NCI-H345 (cell line): Measurements from ENCODE around the gene TUBG1.
A peak's percentile ranks its signal among the peaks of the same experiment; 100 is the strongest.
"Not testable (repeated sequence)": the region's sequence is repeated elsewhere in the genome, so short reads cannot be mapped to it uniquely, and the experiment has no call there.

Source experiments
- DNase-seq: peaks from one replicate; lab custom pipeline; 2025; lab: John Stamatoyannopoulos, UW

TUBG1 gene

GRCh38 chr17:42623732-42624596 is 14.5 kb downstream of the TUBG1 start:
- DNase-seq = no peak

GRCh38 chr17:42627032-42627764 is 17.7 kb downstream of the TUBG1 start:
- DNase-seq = not testable (repeated sequence)

- no peak for DNase-seq
These were observed 20.0 kb downstream of the TUBG1 start for GRCh38 chr17:42629411-42630009.

- no peak for DNase-seq
These were observed 23.5 kb downstream of the TUBG1 start for GRCh38 chr17:42632949-42633444.

- DNase-seq = no peak
These were observed 30.1 kb downstream of the TUBG1 start for GRCh38 chr17:42639525-42640113.

- DNase-seq = no peak
These were observed 30.6 kb downstream of the TUBG1 start for GRCh38 chr17:42640121-42640520.

- no peak for DNase-seq
These were observed 32.9 kb downstream of the TUBG1 start for GRCh38 chr17:42642336-42642735.

- no peak for DNase-seq
These were observed 38.3 kb downstream of the TUBG1 start for GRCh38 chr17:42647778-42648177.

- DNase-seq = no peak
These were observed 41.9 kb downstream of the TUBG1 start for GRCh38 chr17:42651392-42651791.

GRCh38 chr17:42653179-42654124 is 44.0 kb downstream of the TUBG1 start:
- DNase-seq = no peak

- DNase-seq = no peak
These were observed 46.0 kb downstream of the TUBG1 start for GRCh38 chr17:42655528-42655927.

- no peak for DNase-seq
These were observed 48.5 kb downstream of the TUBG1 start for GRCh38 chr17:42657824-42658588.

GRCh38 chr17:42659079-42659931 is 49.8 kb downstream of the TUBG1 start, which contains the start of gene TUBG2:
TSS of gene TUBG2 (plus strand) at chr17:42659284. CDS start at chr17:42659504, 220 bp downstream.
- DNase-seq = peak; percentile 95

- not testable (repeated sequence) for DNase-seq
These were observed 50.4 kb downstream of the TUBG1 start for GRCh38 chr17:42659932-42660274.

- no peak for DNase-seq
These were observed 51.3 kb downstream of the TUBG1 start for GRCh38 chr17:42660692-42661345.
